PC-9 (cell line): ENCODE data around the gene SPINK5.

Experiments
- EZH2 ChIP-seq: fragments of 200-600 bp; sonication (generic); IDR thresholded peaks from 2 replicates; pipeline ENCODE4 v1.8.0; 2017; ENCODE audit warnings: antibody characterized with exemption, low read depth
- TF ChIP-seq, protein P1 (sequence below): fragments of 200-600 bp; sonication (generic); conservative IDR thresholded peaks from 2 replicates; pipeline ENCODE4 v1.6.1; 2017; ENCODE audit warnings: mixed run types, antibody characterized with exemption, mild to moderate bottlenecking, moderate library complexity

DNA sequence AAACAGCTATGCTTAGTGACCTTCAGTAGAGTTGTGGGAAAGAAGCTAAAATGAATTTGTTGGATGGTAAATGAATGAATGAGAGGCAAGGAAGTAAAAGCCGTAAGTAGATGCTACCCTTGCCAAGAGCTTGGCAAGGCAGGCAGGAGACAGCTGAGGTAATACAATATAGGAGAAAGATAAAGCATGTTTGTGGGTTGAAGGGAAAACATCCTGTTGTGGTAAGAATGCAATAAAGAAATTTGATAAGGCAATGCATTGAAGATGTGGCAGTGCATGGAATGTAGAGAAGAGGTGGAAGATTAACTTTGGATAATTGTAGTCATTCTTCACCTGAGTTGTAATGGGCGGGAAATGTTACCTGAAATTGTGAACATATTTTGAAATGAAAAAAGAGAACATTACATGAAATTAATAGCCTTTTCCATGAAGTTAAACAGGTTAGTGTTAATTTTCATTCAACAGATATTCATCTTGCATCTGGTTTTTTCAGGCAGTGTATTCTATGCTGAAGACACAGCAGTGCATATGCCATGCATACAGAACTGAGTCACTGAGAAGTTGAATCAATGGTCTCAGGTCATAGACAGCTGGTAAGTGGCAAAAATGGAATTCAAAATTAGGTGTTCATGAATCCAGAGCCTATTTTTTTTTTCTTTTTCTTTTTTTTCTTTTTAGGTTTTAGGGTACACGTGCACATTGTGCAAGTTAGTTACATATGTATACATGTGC is 43.4 kb upstream of the SPINK5 start:
- TF ChIP-seq EZH2 = no peak
- TF ChIP-seq, protein P1, sequence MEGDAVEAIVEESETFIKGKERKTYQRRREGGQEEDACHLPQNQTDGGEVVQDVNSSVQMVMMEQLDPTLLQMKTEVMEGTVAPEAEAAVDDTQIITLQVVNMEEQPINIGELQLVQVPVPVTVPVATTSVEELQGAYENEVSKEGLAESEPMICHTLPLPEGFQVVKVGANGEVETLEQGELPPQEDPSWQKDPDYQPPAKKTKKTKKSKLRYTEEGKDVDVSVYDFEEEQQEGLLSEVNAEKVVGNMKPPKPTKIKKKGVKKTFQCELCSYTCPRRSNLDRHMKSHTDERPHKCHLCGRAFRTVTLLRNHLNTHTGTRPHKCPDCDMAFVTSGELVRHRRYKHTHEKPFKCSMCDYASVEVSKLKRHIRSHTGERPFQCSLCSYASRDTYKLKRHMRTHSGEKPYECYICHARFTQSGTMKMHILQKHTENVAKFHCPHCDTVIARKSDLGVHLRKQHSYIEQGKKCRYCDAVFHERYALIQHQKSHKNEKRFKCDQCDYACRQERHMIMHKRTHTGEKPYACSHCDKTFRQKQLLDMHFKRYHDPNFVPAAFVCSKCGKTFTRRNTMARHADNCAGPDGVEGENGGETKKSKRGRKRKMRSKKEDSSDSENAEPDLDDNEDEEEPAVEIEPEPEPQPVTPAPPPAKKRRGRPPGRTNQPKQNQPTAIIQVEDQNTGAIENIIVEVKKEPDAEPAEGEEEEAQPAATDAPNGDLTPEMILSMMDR = no peak
